NCI-H187 treated with DMSO at 0.1 percent for 48 hours (cell line): ENCODE data around the gene DIMT1.

Source experiments
- DNase-seq: peaks from one replicate; lab custom pipeline; 2025; lab: John Stamatoyannopoulos, UW

Gene DIMT1

DNA sequence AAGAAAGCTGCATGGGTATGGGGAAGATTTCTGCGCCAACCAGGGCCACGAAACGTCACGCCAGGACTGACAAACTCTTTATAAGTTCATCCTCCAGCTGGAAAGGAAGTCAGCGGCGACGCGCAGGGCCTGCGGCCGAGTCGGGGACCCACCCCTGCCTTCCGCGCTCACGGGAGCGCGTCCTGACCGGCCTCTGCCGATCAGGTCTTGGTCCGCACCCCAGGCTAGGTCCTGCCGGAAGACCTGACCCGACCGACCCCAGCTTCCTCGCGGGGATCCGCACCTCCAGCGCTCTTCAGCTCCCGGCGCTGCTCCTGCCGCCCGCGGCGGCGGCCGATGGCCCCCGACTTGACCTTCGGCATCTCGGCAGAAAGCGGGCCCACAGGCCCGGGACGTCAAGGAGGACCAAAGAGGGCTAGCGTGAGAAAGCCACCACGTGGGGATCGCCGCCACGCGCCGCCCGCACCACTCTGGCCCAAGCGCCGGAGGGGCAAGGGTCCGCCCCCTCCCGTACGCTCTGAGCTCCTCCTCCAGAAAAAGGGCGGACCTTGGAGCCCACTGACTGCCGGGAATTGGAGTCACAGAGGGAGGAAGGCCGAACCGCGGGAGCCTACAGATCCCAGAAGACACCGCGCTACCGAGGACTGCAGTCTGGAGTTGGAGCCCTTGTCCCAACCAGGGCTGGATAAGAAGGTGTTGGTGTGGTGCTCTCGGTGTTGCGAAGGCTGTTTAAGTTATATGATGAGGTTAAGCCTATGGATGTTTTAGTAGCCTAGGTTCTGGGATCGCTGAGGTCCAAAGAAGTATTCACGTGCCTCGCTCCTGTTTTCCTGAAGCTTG lies at the start of gene DIMT1:
TSS of gene DIMT1 (minus strand) at position 495 of the 840 bp plus-strand sequence. CDS start at position 362, 133 bp downstream.
- peak; percentile 97 for DNase-seq

DNA sequence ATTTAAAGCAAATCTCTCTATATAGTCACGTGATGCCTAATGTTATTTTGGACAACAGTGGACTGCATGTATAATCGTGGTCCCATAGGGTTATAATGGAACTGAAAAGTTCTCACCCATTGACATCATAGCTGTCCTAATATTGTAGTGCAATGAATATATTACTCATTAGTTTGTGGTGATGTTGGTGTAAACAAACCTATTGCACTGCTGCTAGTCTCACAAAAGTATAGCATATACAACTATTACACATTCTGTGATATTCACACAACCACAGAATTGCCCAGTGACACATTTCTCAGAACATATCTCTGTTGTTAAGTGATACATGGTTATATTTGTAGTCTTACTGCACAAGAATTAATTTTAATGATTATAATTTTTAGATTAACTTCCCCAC lies 46.6 kb upstream of the DIMT1 start:
- DNase-seq: no peak

DNA sequence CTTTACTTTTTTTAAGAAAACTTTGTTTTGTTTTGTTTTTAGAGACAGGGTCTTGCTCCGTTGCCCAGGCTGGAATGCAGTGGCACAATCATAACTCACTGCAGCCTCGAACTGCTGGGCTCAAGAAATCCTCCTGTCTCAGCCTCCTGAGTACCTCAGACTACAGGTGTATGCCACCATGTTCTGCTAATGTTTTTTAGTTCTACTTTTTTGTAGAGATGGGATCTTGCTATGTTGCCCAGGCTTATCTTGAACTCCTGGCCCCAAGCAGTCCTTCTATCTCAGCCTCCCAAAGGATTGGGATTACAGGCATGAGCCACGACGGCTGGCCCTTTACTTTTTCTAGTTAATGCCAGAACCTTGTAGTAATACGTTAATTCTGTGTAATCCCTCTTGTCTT lies 44.8 kb upstream of the DIMT1 start:
- no peak for DNase-seq

DNA sequence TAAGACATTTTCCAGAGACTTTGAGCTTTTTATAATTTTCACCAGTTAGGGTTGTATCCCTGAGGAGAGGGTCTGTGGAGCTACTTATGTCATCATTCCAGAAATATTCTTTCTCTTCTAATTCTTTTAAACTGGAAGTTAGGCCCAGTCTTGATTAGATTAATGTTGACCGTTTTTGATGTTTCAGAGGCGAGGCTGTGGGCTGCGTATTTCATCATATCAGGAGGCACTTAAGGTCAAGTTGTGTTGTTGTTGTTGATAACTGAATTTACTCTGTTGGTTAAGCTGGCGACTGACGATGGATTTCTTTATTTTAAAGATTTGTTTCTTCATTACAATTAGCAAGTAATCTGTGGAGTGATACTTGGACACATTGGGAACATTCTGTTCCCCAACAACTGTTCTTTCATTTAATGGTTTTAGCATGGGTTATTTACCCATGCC lies 28.9 kb upstream of the DIMT1 start:
- DNase-seq: no peak

DNA sequence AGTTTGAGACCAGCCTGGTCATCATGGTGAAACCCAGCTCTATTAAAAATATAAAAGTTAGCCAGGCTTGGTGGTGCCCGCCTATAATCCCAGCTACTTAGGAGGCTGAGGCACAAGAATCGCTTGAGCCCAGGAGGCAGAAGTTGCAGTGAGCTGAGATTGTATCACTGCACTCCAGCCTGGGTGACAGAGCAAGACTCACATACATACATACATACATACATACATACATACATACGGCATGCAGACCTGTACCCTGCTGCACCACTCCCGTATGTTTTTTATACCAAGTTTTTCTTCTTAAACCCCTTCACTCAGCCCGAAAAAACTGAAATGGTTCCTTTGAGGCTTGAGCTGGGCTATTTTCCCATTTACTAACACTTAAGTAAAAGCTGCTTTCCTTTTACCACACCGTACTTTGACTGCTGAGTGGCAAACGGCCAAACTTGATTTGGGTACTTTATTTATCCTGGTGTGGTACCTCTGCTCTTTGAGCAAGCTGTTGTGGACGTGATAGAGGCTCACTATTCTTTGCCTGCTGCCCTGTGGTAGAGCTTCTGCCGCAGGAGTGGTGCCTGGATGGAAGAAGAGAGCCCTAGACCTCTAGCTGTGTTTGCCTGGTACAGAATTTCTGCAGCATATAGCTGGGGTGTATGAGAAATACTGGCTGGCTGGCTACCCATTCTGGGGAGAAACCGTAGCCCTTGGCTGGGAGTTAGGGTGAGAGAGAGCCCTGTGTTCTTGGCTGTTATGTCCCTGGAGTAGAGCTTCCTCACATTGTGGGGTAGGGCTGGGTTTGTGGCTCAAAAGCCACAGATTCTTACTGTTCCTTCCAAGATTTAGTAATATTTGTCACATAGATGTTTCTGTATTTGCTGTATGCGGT lies 28.3 kb upstream of the DIMT1 start:
- DNase-seq: no peak

DNA sequence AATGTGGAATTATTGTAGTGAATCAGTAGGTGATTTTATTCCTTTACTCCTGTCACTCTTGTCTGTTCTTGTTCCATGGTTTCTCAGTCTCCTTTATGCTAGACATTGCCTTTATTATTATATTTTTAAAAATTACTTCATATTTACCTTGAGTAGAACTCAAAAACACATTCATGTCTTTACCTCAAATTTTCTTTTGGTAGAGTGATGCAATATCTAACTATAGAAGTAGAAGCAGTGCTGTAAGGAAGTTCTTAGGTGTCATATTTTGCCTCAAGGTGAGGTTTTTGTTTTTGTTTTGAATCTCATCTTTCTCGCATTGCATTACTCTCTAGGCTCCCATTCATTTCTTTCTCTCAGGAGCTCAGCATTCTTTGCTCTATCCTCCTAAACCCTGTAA lies 21.1 kb upstream of the DIMT1 start:
- DNase-seq: no peak

DNA sequence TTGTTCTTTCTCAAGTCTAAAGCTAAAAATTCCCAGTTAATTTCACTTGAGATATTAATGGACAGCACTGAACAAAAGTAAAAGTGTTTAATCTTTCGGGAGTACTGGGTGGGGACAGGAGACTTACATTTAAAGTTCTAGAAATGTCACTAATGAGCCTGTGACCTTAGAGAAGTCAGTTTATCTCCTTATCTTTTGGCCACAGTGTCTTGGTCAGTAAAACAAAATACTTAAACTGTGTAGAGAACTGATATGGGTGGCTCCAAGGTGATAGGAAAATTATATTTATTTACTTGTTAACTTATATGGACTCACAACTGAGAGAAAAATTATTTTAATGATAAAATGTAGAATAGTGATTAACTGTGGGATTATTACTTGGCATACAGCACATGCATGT lies 17.7 kb upstream of the DIMT1 start:
- no peak for DNase-seq

DNA sequence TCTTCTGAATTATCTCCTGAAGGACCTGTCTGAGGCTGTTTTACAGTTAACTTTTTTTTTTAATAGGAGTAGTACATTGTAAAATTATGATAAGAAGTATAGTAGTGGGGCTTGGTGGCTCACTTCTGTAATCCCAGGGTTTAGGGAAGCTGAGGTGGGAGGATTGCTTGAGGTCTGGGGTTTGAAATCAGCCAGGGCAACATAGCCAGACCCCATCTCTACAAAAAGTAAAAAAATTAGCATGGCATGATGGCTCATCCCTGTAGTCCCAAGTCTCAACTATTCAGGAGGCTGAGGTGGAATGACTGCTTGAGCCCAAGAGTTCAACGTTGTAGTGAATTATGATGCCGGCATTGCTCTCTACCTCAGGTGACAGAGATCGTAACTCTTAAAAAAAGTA lies 15.9 kb upstream of the DIMT1 start:
- DNase-seq: no peak

DNA sequence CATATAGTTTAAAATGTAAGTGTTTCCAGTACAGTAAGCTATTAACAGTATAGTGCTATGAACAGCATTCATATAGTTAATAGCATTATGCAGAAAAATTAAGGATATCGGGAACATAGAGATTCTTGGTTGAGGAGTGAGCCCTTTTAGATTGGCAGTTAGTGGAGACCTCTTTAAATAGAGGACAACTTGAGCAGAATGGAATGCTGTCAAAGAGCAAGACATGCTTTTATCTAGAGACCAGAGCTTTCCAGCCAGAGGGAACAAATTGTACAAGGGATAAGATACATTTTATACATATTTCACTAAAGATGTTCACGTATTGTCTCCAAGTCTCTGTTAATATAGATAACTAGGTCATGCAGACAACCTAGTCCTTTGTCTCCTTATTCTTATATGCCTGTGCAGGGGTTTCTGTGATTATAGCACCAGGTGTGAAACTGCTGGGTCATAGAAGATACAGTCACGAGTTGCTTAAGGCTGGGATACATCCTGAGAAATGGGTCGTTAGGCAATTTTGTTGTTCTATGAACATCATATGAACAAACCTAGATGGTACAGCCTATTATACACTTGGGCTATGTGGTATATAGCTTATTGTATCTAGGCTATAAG lies 14.9 kb upstream of the DIMT1 start:
- no peak for DNase-seq

DNA sequence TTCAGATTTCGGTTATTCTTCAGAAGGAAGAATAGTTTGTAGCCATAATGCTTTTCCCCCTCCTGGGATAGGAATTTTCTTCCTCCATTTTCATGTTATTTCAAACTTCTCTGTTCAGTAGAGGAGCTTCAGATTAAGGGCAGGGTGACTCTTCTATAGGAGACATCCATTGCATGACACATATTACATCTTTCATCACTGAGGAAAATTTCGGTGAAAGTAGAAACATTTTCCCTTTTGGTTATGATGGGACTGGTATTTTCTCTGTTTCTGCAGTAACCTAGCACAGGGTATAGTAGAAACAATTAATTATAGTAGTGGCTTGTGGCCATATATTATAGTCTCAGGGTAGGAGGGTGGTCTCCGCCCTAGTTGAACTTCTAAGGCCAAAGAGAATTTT lies 10.0 kb upstream of the DIMT1 start:
- DNase-seq: no peak

DNA sequence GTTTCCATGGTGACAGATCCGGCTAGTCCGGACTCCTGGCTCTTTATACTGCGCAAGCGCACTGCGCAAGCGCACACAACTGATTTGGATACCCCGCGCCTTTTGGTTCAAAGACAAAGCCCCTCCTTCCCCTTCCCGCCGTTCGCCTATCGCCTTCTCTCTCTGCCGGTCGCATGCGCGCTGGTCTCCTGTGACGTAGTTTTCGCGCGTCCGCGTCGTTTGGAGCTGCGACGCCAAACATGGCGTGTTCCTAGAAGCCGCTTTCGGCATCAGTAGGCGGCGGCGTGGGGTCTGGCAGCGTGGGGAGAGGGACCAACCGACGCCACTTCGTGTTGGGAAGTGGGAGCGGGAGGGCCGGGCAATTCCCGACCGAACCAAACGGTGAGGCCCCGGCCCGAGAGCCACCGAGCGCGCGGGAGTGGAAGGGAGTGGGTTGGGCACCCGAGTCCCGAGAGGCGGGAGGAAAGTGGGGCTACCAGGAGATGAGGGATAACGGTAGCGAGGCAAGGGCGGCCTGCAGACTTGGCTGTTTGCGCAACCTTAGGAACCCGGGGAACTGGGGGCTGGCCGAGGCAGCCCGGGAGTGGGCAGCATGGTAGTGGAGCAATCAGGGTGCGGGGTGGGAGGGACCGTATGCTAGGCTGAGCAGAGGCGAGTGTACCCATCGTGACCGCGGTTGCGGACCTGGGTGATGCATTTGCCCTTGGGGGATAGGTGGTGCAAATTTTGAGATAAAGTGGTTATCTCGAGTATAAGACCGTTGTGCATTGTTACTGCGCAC lies 9.0 kb upstream of the DIMT1 start, which contains the start of gene IPO11:
TSS of gene IPO11 (plus strand) at position 215 of the 781 bp plus-strand sequence. CDS start 24,517 bp downstream, outside the sequence.
- peak; percentile 97 for DNase-seq

DNA sequence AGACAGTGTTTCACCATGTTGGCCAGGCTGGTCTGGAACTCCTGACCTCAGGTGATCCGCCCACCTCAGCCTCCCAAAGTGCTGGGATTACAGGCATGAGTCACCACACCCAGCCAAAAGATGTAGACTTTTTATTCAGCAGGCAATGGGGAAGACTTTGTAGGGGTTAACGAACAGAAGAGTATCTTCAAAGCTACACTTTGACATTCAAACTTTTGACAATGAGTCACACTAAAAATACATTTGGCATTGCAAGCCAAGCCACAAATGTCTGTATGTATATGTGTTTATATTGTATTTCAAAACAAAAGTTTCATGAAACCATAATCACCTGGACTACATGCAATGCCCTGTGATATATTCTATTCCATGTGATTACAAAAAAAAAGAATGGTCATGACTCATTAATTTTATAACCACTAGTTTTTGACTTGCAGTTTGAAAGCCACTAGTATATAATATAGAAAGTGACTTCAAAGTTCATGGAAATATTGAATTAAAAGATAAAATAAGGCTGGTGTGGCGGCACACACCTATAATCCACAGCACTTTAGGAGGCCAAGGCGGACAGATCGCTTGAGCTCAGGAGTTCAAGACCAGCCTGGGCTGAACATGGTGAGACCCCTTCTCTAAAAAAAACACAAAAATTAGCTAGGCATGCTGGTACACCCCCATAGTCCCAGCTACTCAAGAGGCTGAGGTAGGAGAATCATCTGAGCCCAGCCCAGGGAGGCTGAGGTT lies 8.3 kb downstream of the DIMT1 start:
- DNase-seq: no peak

DNA sequence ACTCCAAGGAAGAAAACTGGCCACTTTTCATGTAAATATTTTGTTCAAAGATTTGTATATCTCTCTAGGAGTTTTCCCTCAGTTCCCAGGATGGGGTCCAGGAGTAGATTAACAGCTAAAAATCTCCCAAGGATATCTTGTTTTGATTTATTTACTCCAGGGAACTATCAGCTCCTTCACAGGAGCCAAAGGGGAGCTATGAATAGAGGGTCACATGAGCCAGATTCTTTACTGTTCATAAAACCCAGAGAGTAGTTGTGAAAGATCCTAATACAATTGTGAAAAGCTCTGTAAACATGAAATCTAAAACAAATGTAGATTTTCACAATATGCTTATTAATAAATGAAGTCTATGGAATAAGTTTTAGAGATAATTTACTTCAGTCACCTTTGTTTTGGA lies 16.9 kb downstream of the DIMT1 start:
- DNase-seq: no peak

DNA sequence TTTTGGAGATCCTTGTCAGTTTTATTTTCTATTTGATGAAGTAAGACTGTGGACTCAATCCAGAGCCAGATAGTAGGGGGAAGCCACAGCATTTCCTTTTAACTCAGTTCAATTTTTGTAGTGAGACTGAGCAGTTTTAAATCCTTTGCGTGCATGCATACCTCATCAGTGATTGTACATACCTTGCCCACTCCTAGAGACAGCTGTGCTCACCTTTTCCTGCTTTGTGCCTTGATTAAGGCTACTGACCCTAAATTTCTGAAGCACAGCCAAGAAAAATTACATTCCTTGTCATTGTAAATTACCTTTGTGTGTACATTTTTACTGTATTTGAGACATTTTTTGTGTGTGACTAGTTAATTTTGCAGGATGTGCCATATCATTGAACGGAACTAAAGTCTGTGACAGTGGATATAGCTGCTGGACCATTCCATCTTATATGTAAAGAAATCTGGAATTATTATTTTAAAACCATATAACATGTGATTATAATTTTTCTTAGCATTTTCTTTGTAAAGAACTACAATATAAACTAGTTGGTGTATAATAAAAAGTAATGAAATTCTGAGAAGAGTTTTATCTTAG lies 17.8 kb downstream of the DIMT1 start:
- no peak for DNase-seq

DNA sequence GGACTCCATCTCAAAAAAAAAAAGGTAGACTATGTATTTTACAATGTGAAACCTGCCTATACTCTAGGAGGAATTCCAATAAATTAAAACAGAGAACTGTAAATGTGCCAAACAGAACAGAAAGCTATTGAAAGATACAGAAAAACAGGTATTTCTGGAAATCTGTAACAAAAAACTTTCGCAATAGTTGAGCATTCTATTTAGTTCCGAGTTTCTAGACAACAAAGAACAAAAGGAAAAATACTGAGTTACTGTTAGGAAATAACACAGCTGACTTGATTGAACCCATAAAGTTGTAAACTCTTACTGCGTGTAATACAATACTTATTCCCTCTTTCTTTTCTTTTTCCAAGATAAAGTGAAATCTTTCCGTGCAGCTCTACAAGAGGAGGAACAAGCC lies 18.6 kb downstream of the DIMT1 start:
- DNase-seq: no peak

DNA sequence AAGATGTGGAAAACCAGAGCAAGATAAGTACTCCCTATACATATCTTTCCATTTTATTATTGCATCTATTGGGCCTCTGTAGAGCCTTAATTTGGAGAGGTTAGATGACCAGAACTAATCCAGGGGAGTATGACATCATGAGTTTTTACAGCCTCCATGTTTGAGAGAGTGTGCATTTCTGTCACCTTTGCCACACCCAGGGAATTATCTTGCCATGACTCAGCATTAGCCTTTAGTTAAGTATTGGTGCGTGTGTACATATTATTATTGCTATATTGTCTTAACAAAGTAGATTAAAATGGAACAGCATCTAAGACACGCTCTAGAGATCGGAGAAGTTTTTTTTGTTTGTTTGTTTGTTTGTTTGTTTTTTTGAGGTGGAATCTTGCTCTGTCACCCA lies 27.6 kb downstream of the DIMT1 start:
- DNase-seq: no peak

DNA sequence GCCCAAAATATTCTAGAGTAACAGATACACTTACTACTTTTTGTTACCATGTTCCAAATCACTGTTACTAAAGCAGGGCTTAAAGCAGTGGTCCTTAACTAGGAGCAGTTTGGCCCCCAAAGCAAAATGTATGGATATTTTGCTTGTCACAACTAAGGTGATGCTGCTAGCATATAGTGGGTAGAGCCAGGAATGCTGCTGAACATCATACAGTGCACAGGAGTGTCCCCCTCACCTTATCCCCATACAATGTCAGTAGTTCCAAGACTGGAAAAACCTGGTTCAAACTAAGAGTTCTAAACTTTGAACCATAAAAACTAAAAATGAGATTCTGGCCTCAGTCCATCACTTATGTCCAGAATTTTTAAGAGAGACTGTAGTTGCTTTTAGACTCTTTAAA lies 28.1 kb downstream of the DIMT1 start:
- DNase-seq: no peak

DNA sequence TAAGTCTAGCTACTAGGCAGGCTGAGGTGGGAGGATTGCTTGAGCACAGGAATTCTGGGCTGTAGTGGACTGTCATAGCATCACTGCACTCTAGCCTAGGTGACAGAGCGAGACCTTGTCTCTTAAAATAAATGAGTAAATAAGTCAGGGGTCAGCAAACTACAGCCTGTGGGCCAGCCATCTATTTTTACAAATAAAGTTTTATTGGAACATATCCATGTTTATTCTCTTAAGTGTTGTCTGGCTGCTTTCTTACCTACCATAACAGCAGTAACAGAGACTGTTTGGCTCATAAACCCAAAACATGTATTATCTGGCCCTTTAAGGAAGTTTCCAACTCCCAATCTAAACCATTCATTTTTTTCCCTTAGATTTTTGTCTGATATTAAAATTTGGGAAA lies 29.6 kb downstream of the DIMT1 start:
- no peak for DNase-seq

DNA sequence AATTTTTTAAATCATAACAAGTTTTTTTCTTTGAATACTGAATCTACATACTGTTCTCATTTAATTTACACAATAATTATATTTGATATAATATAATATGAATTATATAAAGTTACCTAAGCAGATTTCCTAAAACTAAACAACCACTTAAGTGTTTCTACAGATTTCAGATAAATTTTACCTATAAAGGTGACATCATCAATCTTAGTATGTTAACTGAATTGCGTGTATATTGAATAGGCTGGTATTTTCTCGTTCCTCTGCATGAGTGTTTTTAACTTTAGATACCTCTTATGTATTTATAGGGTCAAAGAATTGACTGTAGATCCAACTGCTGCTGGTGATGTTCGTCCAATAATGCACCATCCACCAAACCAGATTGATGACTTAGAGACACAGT lies 30.3 kb downstream of the DIMT1 start:
- DNase-seq: no peak

DNA sequence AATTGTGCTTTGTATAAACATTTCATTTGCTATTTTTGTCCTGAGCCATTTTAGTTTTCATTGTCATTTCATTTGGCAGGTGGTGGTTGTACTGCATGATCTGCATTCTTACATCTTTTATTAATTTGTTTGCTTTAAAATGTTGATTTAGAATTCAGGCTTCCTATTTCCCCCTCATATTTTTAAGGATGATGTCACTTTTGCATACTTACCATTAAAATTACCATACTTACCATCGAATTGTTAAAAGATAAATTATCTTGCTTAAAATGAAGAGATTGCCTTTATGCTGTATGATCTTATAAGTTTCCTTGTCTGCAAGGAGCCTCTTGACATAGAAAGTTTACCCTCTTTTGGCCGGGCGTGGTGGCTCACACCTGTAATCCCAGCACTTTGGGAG lies 31.1 kb downstream of the DIMT1 start:
- no peak for DNase-seq

DNA sequence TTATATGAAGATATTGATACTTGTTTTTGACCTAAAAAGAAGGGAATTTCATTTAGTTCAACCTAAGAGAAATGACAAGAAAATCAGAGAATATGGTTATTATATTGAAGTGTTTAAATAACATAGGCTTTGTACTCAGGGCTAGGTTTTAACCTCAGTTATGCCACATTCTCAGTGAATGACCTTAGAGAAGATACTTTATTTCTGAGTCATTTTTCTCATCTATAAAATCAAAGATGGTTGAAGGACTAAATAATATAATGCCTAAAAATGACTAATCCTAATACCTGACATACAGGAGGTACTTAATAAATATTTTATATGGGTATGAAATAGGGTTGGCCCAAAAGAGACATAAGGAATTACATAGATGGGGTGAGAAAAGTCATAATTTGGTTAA lies 32.3 kb downstream of the DIMT1 start:
- DNase-seq: no peak
